Mucosa of descending colon (tissue), 3 donors: ENCODE measurements around the gene STYXL1. TPM values are rescaled to one million over a fixed set of nuclear protein-coding genes. Genes with fewer than 3 reads are reported as not detected.
"Not testable (repeated sequence)": the region's sequence is repeated elsewhere in the genome, so short reads cannot be mapped to it uniquely, and the experiment has no call there.

ENCODE experiments used
- ATAC-seq: fragments of 200-7000 bp; cut with Tn5 transposase; one replicate; pipeline ENCODE4 v1.9.1; 2020; ENCODE audit warnings: mild to moderate bottlenecking, moderate library complexity
- DNase-seq, 3 donors: peaks; one replicate each; pipeline ENCODE4 v3.0.0-alpha.2; 2020
- H3K36me3 ChIP-seq: fragments of 200-600 bp; one replicate; pipeline ENCODE4 v1.8.0; 2021; ENCODE audit warnings: low read depth, mild to moderate bottlenecking
- H3K4me1 ChIP-seq: fragments of 200-600 bp; one replicate; pipeline ENCODE4 v1.8.0; 2021; ENCODE audit warnings: low read depth, mild to moderate bottlenecking
- H3K4me3 ChIP-seq: fragments of 200-600 bp; one replicate; pipeline ENCODE4 v1.8.0; 2021; ENCODE audit warnings: mild to moderate bottlenecking
- H3K9me3 ChIP-seq: fragments of 200-600 bp; one replicate; pipeline ENCODE4 v1.8.0; 2021; ENCODE audit warnings: mild to moderate bottlenecking
- intact Hi-C, 2 donors: fragments of 100-400 bp; cut with DNase I in 1 of 2; cut with micrococcal nuclease in 1 of 2; formaldehyde crosslinking; loops; one replicate each; pipeline versions ENCODE4 v1.11.0 to v1.11.1; 2022; cut with DNase I, micrococcal nuclease
- total RNA-seq, 3 donors: library from RNA; stranded (reverse); fragmentation: NEBNext Ultra II Directional in 2 of 3; extraction: Animal tissue kit (Norgen Biotek cat#: 25700) in 2 of 3; gene quantifications; one replicate each; pipeline versions ENCODE4 v1.2.1 to v1.2.4, GENCODE V29; 2021 to 2023
- TF ChIP-seq, protein P1 (sequence below): fragments of 200-600 bp; IDR thresholded peaks from one replicate; pipeline ENCODE4 v1.8.0; 2022; ENCODE audit warnings: antibody characterized with exemption, mild to moderate bottlenecking
- donor health status: DM: no; HTN: no; CAD: no; lungs with moderate emphysema.
- donor health status: DM: no; HTN: no; CAD: no.
- donor health status: DM: no; HTN: yes; CAD: no.

Gene STYXL1
- total RNA-seq, 3 donors from 2014 or later, result 31.1 to 36.0 (median 33.7) TPM

DNA sequence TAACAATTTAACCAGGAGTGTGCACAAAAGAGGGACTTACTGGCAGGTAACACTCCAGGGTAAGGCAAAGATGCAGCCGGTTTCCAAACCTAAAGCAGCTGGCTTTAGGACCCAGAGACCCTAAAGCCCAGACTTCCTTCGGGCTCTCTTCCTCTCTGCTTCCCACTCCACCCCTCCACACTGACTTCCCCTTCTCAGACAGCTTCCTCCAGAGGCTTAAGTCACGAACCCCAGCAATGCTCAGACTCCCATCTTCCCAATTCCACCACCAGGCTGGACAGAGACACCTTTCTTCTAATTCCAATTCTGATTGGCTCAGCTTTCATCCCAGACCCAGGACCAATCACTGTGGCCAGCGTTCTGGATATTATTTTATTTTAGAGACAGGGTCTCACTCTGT is 24.8 kb downstream of the STYXL1 start:
- peak; percentile 42 for ATAC-seq

DNA sequence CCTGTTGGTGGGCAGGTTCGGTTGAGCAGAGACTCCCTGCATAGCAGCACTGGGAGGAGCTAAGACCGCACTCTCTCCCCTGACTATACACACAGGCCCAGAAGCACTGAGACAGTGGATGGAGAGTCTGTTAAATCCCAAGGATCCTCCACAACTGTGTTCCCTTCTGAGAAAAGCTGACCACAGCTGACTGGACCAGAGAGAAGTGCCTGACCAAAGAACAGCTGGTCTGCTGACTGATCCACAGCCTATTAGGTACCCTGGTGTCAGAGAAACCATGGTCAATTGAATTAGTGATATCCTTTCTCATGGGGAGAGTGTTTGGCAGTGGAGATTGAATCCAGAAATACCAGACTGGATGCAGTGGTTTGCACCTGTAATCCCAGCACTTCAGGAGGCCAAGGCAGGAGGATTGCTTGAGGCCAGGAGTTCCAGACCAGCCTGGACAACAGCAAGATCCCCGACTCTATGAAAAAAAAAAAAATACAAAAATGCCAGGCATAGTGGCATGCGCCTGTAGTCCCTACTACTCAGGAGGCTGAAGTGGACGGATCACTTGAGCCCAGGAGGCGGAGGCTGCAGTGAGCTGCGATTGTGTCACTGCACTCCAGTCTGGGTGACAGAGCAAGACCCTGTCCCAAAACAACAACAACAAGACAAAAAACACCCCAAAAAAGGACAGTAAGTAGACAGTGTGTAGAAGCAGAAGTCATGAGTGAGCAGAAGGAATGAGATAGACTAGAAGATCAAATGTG is 25.6 kb downstream of the STYXL1 start:
- Histone ChIP-seq H3K36me3 (no peaks in the 10 kb centered on the region), H3K4me1 (peaks cover 3% of the 10 kb centered on the region), H3K4me3 (no peak overlapping the region), H3K9me3 (no peaks in the 10 kb centered on the region)
- ATAC-seq (no peak), DNase-seq (no peak)
- TF ChIP-seq, protein P1, sequence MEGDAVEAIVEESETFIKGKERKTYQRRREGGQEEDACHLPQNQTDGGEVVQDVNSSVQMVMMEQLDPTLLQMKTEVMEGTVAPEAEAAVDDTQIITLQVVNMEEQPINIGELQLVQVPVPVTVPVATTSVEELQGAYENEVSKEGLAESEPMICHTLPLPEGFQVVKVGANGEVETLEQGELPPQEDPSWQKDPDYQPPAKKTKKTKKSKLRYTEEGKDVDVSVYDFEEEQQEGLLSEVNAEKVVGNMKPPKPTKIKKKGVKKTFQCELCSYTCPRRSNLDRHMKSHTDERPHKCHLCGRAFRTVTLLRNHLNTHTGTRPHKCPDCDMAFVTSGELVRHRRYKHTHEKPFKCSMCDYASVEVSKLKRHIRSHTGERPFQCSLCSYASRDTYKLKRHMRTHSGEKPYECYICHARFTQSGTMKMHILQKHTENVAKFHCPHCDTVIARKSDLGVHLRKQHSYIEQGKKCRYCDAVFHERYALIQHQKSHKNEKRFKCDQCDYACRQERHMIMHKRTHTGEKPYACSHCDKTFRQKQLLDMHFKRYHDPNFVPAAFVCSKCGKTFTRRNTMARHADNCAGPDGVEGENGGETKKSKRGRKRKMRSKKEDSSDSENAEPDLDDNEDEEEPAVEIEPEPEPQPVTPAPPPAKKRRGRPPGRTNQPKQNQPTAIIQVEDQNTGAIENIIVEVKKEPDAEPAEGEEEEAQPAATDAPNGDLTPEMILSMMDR, result no peak
- intact Hi-C loops, result loop anchor here in 1 of 2 donors (10.0 kb wide), 1 partner anchor 157 kb away; no protein-coding TSS in a partner anchor

More for the DNA sequence above, 24.8 kb downstream of the STYXL1 start:
- H3K36me3 ChIP-seq, result no peaks in the 10 kb centered on the region
- no peaks in the 10 kb centered on the region for H3K9me3 ChIP-seq
- DNase-seq, result peak in 1 of 3 donors; percentile 27
- intact Hi-C loops, result loop anchor here in 1 of 2 donors (10.0 kb wide), 1 partner anchor 158 kb away; no protein-coding TSS in a partner anchor
- H3K4me1 ChIP-seq, result peaks cover 3% of the 10 kb centered on the region
- TF ChIP-seq, protein P1, result no peak
- no peak overlapping the region for H3K4me3 ChIP-seq

DNA sequence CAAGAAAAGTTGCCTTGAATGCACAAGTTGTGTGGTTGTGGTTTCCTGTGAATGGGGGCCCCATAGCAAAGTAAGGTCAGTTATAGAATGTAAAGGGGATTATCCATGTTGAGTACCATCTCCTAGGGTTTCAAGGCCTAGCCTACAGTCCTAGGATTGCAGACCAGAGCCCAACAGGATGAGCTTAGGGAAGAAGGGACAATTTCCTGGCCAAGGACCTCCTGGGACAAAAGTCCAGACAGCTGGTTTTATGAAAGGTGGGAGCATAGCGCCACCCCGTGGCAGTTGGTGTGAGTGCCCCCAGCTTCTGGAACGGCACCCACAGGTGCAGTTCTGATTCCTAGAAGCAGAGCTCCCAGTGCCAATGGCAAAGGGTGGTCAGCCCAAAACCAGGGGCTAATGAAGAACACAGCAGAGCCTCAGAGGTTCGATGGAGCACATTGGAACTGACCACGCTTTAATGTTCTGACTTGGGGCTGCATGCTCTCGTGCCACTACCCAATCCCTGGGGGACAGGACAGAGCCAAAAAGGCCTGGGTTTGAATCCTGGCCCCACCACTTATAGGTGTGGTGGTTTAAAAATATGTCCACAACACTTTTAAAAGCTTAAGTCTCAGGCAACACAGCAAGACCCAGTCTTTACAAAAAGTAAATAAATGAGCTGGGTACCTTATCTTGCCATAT is 27.6 kb downstream of the STYXL1 start:
- TF ChIP-seq, protein P1, result peak; percentile 82
- peak; percentile 72 to 91 (median 86) for DNase-seq
- Histone ChIP-seq H3K36me3 (no peaks in the 10 kb centered on the region), H3K4me3 (no peak overlapping the region), H3K9me3 (no peaks in the 10 kb centered on the region), H3K4me1 (peaks cover 3% of the 10 kb centered on the region)
- intact Hi-C loops, result loop anchor here (1.0 to 10.0 kb wide), 2 partner anchors 154 to 155 kb away; no protein-coding TSS in a partner anchor
- ATAC-seq, result peak; percentile 96

GRCh38 chr7:76018520-76018919 is 29.3 kb downstream of the STYXL1 start:
- DNase-seq, ATAC-seq, H3K36me3 ChIP-seq: not testable (repeated sequence)

GRCh38 chr7:76016191-76016947 is 31.4 kb downstream of the STYXL1 start:
- no peaks in the 10 kb centered on the region for H3K36me3 ChIP-seq
- no peak overlapping the region for H3K4me3 ChIP-seq
- H3K4me1 ChIP-seq, result peaks cover 3% of the 10 kb centered on the region

More at GRCh38 chr7:76018520-76018919, 29.3 kb downstream of the STYXL1 start:
- H3K9me3 ChIP-seq, H3K4me3 ChIP-seq, intact Hi-C loops, H3K4me1 ChIP-seq: not testable (repeated sequence)

More at GRCh38 chr7:76016191-76016947, 31.4 kb downstream of the STYXL1 start:
- TF ChIP-seq, protein P1, result no peak
- no peak for DNase-seq
- intact Hi-C loops, result no loop called here
- H3K9me3 ChIP-seq, result no peaks in the 10 kb centered on the region
- no peak for ATAC-seq
